ENCODE measurements around the gene GLE1.

The GLE1 gene

GRCh38 chr9:128558431-128559310, 54.2 kb downstream of the GLE1 start (continued):
- TF ChIP-seq PBX3 (CRISPR knock-in tag; IDR thresholded peaks at IDR 0.05) (no peak), ZNF629 (tag by site-specific recombination; IDR thresholded peaks at IDR 0.05) (peak; percentile 75), ZNF223 (tag by site-specific recombination; IDR thresholded peaks at IDR 0.05) (no peak), ZNF561 (tag by site-specific recombination; IDR thresholded peaks at IDR 0.05; ENCODE audit: borderline replicate concordance) (peak; percentile 24; the same call in 1 of the 2 replicates), ZNF24 (tag by site-specific recombination; IDR thresholded peaks at IDR 0.05) (peak; percentile 94), KLF10 (tag by site-specific recombination; IDR thresholded peaks at IDR 0.05) (peak; percentile 58; the same call in 1 of the 2 replicates)

GRCh38 chr9:128565578-128565977, 61.1 kb downstream of the GLE1 start:
- Histone ChIP-seq H3K4me3 (ENCODE audit: low read depth, low read length) (no peak overlapping the region), H3K36me3 (ENCODE audit: control insufficient read depth in 2 of 2, insufficient read depth in 1 of 2, low read length in 2 of 2) (peaks cover 0 to 40% of the 10 kb centered on the region in 2 experiments), H3K4me1 (ENCODE audit: control insufficient read depth, insufficient read depth, low read length) (no peaks in the 10 kb centered on the region), H3K9me3 (ENCODE audit: control insufficient read depth, insufficient read depth, low read depth, low read length) (no peaks in the 10 kb centered on the region), H3K27ac (ENCODE audit: extremely low read depth, low read depth, low read length) (no peak overlapping the region)
- CTCF ChIA-PET: interaction anchor here (1.2 kb wide), 1 partner anchor 363 kb away, joined by 3 read pairs; no protein-coding TSS in a partner anchor
- POLR2A ChIA-PET: interaction anchor here (1.3 kb wide), 1 partner anchor 13 kb away, joined by 11 read pairs; the partner anchor contains the start of gene SPTAN1
- no peak for TF ChIP-seq BCL6B (tag by site-specific recombination; IDR thresholded peaks at IDR 0.05)
- no peak for TF ChIP-seq KLF8 (tag by site-specific recombination; IDR thresholded peaks at IDR 0.05)
- TF ChIP-seq ZNF148 (tag by site-specific recombination; IDR thresholded peaks at IDR 0.05; ENCODE audit: borderline replicate concordance): no peak

- CTCF ChIA-PET: interaction anchor here (0.6 kb wide), 1 partner anchor 131 kb away, joined by 3 read pairs; no protein-coding TSS in a partner anchor
- 0 out of 2 replicates have a peak, but pooled peaks have one; percentile 20 for TF ChIP-seq PRDM10 (tag by site-specific recombination; IDR thresholded peaks at IDR 0.05)
- TF ChIP-seq ZNF114 (tag by site-specific recombination; IDR thresholded peaks at IDR 0.05): no peak
- TF ChIP-seq ZNF600 (tag by site-specific recombination; IDR thresholded peaks at IDR 0.05): 0 out of 2 replicates have a peak, but pooled peaks have one; percentile 44
- TF ChIP-seq IKZF3 (tag by site-specific recombination; IDR thresholded peaks at IDR 0.05): no peak
- TF ChIP-seq ZNF658 (tag by site-specific recombination; IDR thresholded peaks at IDR 0.05): no peak
- no peak for TF ChIP-seq ZSCAN16 (tag by site-specific recombination; IDR thresholded peaks at IDR 0.05)
- no peak for TF ChIP-seq ZNF112 (tag by site-specific recombination; IDR thresholded peaks at IDR 0.05)
- TF ChIP-seq MEIS1 (CRISPR knock-in tag; IDR thresholded peaks at IDR 0.05; ENCODE audit: borderline replicate concordance): no peak
- TF ChIP-seq ZNF10 (tag by site-specific recombination; IDR thresholded peaks at IDR 0.05): no peak
- peak; percentile 37; the same call in 1 of the 2 replicates for TF ChIP-seq SCRT2 (tag by site-specific recombination; IDR thresholded peaks at IDR 0.05)
- H3K4me1 ChIP-seq (ENCODE audit: control insufficient read depth, insufficient read depth, low read length): no peaks in the 10 kb centered on the region
- POLR2A ChIA-PET: interaction anchor here (1.1 to 1.7 kb wide), 2 partner anchors 10 to 16 kb away, joined by 5 to 6 read pairs; partner anchors contain the start of gene SPTAN1
- no peak overlapping the region for H3K27ac ChIP-seq (ENCODE audit: extremely low read depth, low read depth, low read length)
- no peaks in the 10 kb centered on the region for H3K9me3 ChIP-seq (ENCODE audit: control insufficient read depth, insufficient read depth, low read depth, low read length)
- no peak overlapping the region for H3K4me3 ChIP-seq (ENCODE audit: low read depth, low read length)
- H3K36me3 ChIP-seq (ENCODE audit: control insufficient read depth in 2 of 2, insufficient read depth in 1 of 2, low read length in 2 of 2): peaks cover 4 to 54% of the 10 kb centered on the region in 2 experiments
Measured at GRCh38 chr9:128568470-128569078, 64.1 kb downstream of the GLE1 start.

Data from HEK293 (cell line).